GM21737 (cell line): ENCODE results near the gene GSTM5.
"Not testable (repeated sequence)": the region's sequence is repeated elsewhere in the genome, so short reads cannot be mapped to it uniquely, and the experiment has no call there.

Source experiments
- ATAC-seq: cut with Tn5 transposase; IDR thresholded peaks from one replicate; pipeline ENCODE4 v1.9.1; 2021; ENCODE audit warnings: mild to moderate bottlenecking, moderate library complexity; ENCODE audit not compliant: unreplicated experiment

GSTM5 gene

GRCh38 chr1:109726728-109727373, 14.8 kb downstream of the GSTM5 start:
- no peak for ATAC-seq

- ATAC-seq: no peak
These were observed 16.8 kb downstream of the GSTM5 start for GRCh38 chr1:109728870-109729269.

- ATAC-seq: no peak
These were observed 18.6 kb downstream of the GSTM5 start for GRCh38 chr1:109730666-109731065.

GRCh38 chr1:109732390-109732881, 20.4 kb downstream of the GSTM5 start:
- no peak for ATAC-seq

- no peak for ATAC-seq
These were observed 21.3 kb downstream of the GSTM5 start for GRCh38 chr1:109733236-109733870.

GRCh38 chr1:109739738-109740614, 27.9 kb downstream of the GSTM5 start:
- no peak for ATAC-seq

GRCh38 chr1:109740615-109741373, 28.7 kb downstream of the GSTM5 start, which contains the start of gene GSTM3:
GSTM3 (minus strand) TSS chr1:109741038; CDS start chr1:109740287, 751 bp downstream.
- ATAC-seq: no peak

GRCh38 chr1:109748311-109748710, 36.3 kb downstream of the GSTM5 start:
- not testable (repeated sequence) for ATAC-seq

GRCh38 chr1:109749221-109749620, 37.2 kb downstream of the GSTM5 start:
- no peak for ATAC-seq

GRCh38 chr1:109750241-109750882, 38.3 kb downstream of the GSTM5 start:
- ATAC-seq: no peak

GRCh38 chr1:109750920-109751319, 38.9 kb downstream of the GSTM5 start:
- no peak for ATAC-seq

GRCh38 chr1:109751531-109752260, 39.6 kb downstream of the GSTM5 start:
- ATAC-seq: no peak

- ATAC-seq: no peak
These were observed 42.7 kb downstream of the GSTM5 start for GRCh38 chr1:109754738-109755137.

- ATAC-seq: not testable (repeated sequence)
These were observed 44.3 kb downstream of the GSTM5 start for GRCh38 chr1:109756325-109756724.

- no peak for ATAC-seq
These were observed 44.9 kb downstream of the GSTM5 start for GRCh38 chr1:109756848-109757521.

GRCh38 chr1:109757936-109758786, 46.1 kb downstream of the GSTM5 start:
- ATAC-seq: no peak

- ATAC-seq: no peak
These were observed 47.7 kb downstream of the GSTM5 start for GRCh38 chr1:109759513-109760334.
